NCI-H69 (cell line): ENCODE measurements around the gene PPP1R37.

ENCODE experiments used
- DNase-seq: peaks from one replicate; lab custom pipeline; 2025; lab: John Stamatoyannopoulos, UW

PPP1R37 gene

GRCh38 chr19:45115809-45116615 lies 23.0 kb downstream of the PPP1R37 start:
- DNase-seq = peak; percentile 96

- peak; percentile 85 for DNase-seq
Observed at GRCh38 chr19:45117167-45117594, 24.2 kb downstream of the PPP1R37 start.

DNA sequence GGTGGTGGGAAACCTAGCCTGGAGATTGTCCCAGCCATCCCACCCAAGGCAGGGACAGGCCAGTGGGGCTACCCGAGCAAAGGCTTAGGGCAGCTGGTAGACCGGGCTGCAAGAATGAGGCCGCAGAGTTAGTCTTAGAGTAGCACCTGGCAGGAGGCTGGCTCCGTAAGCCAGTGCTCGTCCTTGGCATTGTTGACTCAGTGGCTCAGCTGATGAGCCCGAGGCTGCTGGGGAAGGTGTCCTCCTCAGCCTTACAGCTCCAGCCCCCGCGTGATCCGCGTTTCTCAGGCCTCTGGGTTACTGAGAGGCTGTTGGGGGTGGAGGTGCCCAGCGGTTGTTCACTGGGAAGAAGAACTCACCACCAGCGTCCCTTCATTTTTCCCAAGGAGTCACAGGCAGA lies 24.7 kb downstream of the PPP1R37 start:
- peak; percentile 82 for DNase-seq

GRCh38 chr19:45118106-45118505 lies 25.1 kb downstream of the PPP1R37 start:
- no peak for DNase-seq

- peak; percentile 81 for DNase-seq
Observed at GRCh38 chr19:45118591-45119355, 25.8 kb downstream of the PPP1R37 start.

- peak; percentile 53 for DNase-seq
Observed at GRCh38 chr19:45119582-45119981, 26.6 kb downstream of the PPP1R37 start.

- DNase-seq = no peak
Observed at GRCh38 chr19:45121827-45122345, 28.9 kb downstream of the PPP1R37 start.

- no peak for DNase-seq
Observed at GRCh38 chr19:45122832-45123231, 29.9 kb downstream of the PPP1R37 start.

DNA sequence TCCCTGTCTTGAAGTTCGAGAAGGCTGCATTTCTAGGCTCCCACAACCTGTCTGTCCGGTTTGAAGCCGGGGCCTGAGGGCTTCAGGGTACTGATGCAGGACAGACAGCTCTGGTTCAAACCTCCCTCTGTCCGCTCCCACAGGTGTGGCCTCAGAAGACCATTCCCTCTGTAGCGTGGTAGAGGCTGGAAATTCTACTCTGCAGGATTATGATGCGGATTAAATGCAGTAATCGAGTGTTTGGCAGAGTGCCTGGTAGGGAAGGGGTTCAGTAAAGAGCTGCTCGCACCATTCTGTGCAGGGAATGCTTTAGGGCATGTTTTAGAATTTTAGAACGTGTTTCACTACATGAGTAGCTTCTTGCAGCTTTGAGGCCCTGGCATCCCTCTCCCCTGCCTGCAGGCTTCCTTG lies 30.5 kb downstream of the PPP1R37 start:
- DNase-seq = peak; percentile 65

DNA sequence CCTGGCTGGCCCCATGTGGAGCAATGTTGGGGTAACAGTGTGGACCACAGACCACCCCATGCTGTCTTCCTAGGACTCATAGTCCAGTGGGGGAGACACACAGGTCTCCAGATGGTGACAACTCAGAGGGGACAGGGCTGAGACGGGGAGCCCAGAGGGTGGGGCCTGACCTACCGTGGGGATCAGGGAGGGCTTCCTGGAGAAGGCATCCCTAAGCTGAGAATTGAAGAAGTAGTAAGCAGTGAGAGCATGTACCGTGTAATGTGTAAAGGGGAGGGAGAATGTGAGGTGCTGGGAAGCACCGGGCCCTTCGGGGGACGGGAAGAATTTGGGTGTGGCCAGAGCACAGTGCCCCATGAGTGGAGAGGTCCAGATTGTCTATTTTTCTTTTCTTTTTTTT lies 31.0 kb downstream of the PPP1R37 start:
- no peak for DNase-seq

DNA sequence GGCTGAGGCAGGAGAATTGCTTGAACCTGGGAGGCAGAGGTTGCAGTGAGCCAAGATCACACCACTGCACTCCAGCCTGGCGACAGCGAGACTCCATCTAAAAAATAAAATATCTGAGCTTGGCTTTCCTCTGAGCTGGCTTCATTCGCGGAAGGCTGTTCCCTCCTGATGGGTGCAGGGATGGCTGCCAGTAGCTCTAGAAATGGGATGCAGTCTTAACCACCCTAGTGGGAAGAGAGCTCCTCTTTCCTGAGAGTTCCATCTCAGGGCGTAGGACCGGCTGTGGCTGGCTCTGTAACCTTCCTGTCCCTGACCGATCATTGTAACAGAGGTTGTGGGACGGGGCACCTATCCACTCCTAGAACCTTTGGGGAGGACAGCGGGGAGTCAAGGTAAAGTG lies 32.4 kb downstream of the PPP1R37 start:
- DNase-seq = no peak

- DNase-seq = peak; percentile 77
Observed at GRCh38 chr19:45125975-45126493, 33.1 kb downstream of the PPP1R37 start.

DNA sequence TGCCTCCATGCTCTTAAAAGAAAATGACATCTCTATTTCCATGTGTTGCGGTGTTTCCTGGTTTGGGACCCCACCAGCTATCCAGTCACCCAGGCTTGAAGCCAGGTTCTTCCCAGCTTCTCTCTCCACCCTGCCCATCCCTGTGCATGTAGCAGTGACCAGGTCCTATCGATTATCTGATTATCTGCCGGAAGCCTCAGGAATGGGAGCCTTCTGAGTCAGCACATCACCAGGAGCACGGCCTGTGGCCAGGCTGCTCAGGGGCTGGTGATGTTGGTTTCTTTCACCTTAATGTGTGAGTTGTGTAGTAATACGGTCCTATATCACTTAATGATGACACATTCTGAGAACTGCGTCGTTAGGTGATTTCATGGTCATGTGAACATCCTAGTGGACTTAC lies 33.7 kb downstream of the PPP1R37 start:
- DNase-seq = no peak

DNA sequence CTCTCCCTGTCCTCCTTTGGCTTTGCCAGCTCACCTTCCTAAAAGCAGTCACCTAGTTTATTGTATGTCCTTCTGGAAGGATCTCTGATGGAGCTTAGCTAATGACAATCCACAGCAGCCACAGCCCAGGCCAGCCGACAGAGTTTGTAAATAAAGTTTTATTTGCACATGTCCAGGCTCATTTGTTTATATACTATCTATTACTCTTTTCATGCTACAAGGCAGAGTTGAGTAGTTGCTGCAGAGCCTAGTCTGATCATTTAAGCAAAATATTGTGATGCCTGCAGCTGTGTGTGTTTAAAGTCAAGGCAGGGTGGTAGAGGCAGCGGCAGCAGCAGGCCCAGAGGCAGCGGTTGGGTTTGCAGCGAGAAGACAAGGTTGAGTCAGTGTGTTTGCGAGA lies 35.2 kb downstream of the PPP1R37 start:
- DNase-seq = no peak

DNA sequence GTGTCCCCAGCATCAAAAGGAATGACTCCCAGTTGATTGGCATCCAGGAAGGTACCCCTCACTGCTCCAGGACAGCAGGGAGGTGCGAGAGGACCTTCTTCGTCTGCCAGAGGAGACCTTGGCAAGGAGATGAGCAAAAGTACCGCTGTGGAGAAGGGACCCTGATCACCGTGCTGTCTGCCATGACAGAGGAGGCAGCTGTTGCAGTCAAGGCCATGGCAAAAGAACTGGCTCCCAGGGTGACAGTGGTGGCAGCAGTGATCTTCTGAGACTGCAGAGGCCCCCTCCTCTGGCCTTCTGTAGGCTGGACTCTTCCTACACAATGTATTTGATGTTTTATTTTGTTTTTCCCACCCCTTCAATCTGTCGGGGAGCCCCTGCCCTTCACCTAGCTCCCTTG lies 35.8 kb downstream of the PPP1R37 start:
- no peak for DNase-seq

DNA sequence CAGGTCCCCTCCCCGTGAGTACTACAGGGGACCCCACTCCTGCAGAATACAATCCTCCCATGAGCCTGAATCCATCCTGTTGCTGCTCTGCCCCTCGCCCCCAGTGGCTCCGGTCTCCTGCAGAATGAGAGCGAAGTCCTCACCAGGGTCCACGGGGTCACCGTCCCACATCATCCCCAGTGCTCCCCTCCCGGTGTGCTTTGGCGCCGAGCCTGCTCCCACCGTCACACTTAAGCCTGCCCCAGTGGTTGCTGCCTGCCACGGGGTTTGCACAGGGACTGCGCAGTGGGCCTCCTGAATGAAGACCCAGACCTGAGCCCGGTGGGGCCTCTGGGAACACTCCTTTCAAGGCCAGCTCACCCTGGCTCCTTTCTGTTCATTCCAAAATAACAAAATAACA lies 37.3 kb downstream of the PPP1R37 start:
- no peak for DNase-seq

DNA sequence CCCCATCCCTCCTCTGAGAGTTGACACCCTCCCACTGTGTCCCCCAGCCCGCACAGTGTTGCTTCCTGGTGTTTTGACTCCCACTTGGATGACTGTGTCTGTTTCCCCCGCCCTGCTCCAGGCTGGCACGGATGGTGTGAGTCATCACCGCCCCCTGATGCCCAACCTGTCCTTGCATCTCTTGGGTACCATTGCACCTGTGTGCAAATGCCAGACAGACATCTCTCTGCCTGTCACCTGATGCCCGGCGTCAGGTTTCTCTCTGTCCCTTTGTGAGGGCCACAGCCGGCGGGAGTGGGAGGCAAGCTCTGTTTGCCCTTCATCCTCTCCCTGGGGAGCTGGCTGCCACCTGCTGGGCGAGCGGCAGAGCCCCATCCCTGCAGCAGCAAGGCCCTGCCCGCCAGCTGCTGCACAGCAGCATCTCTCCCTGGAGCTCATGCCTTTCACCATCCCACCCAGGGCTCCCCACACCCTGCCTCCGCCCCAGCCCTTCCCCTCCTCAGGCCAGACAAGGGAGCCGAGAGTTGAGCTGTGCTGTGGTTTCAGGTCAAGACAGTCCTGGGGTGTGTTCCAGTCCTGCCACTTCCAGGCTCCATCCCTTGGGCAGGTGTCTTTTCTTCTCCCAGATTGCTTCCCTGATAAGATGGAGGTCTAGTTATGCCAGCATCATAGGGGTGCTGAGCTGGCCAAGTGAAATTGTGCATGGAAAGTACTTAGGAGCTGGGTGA lies 38.1 kb downstream of the PPP1R37 start:
- DNase-seq = peak; percentile 99

GRCh38 chr19:45133661-45134060 lies 40.7 kb downstream of the PPP1R37 start:
- DNase-seq = no peak

GRCh38 chr19:45135176-45135885 lies 42.4 kb downstream of the PPP1R37 start:
- DNase-seq = no peak

- peak; percentile 56 for DNase-seq
Observed at GRCh38 chr19:45136507-45137178, 43.7 kb downstream of the PPP1R37 start.
